GM23338 (cell line): ENCODE results near the gene SLC30A5. TPM values are rescaled to one million over a fixed set of nuclear protein-coding genes. Genes with fewer than 3 reads are reported as not detected.
"Not testable (repeated sequence)": the region's sequence is repeated elsewhere in the genome, so short reads cannot be mapped to it uniquely, and the experiment has no call there.

Experiments used
- ATAC-seq: fragments of 200-7000 bp; cut with Tn5 transposase; 3 replicates; pipeline ENCODE4 v1.9.1; 2020
- DNase-seq: peaks from one replicate; pipeline ENCODE4 v3.0.0-alpha.2; 2015; ENCODE audit warnings: low spot score
- H2AFZ ChIP-seq: fragments of 200-600 bp; sonication (generic); 2 replicates; pipeline ENCODE4 v1.8.0; 2016; ENCODE audit warnings: antibody characterized with exemption, mild to moderate bottlenecking, moderate library complexity
- H3F3A ChIP-seq: fragments of 200-600 bp; sonication (generic); replicated peaks from 2 replicates; pipeline ENCODE4 v1.8.0; 2017; ENCODE audit warnings: antibody characterized with exemption, mixed run types, low read depth
- H3K27ac ChIP-seq: fragments of 200-600 bp; sonication (generic); 2 replicates; pipeline ENCODE4 v1.6.1; 2016; ENCODE audit warnings: low read depth
- H3K27me3 ChIP-seq: fragments of 200-600 bp; sonication (generic); 2 replicates; pipeline ENCODE4 v1.8.0; 2016; ENCODE audit warnings: mild to moderate bottlenecking, mixed run types, moderate library complexity; ENCODE audit not compliant: insufficient read depth
- H3K36me3 ChIP-seq: fragments of 200-600 bp; sonication (generic); 2 replicates; pipeline ENCODE4 v1.8.0; 2016; ENCODE audit warnings: mild to moderate bottlenecking; ENCODE audit not compliant: insufficient read depth
- H3K4me1 ChIP-seq: fragments of 200-600 bp; sonication (generic); 2 replicates; pipeline ENCODE4 v1.8.0; 2016; ENCODE audit warnings: mild to moderate bottlenecking, moderate library complexity; ENCODE audit not compliant: insufficient read depth
- H3K4me2 ChIP-seq: fragments of 200-600 bp; sonication (generic); 2 replicates; pipeline ENCODE4 v1.7.1; 2017; ENCODE audit warnings: mixed run types
- H3K4me3 ChIP-seq: fragments of 200-600 bp; sonication (generic); 2 replicates; pipeline ENCODE4 v1.6.1; 2016; ENCODE audit warnings: mixed run types
- H3K79me2 ChIP-seq: fragments of 200-600 bp; sonication (generic); replicated peaks from 2 replicates; pipeline ENCODE4 v1.8.0; 2017; ENCODE audit warnings: mild to moderate bottlenecking; ENCODE audit not compliant: insufficient read depth
- H3K9me2 ChIP-seq: fragments of 200-600 bp; sonication (generic); 2 replicates; pipeline ENCODE4 v1.8.0; 2017; ENCODE audit not compliant: insufficient read depth
- H4K20me1 ChIP-seq: fragments of 200-600 bp; sonication (generic); replicated peaks from 2 replicates; pipeline ENCODE4 v1.8.0; 2017; ENCODE audit warnings: mild to moderate bottlenecking; ENCODE audit not compliant: insufficient read depth
- H3K27ac Mint-ChIP-seq: 2 replicates; pipeline ENCODE4 v1.8.0; 2020; ENCODE audit warnings: inconsistent platforms, mild to moderate bottlenecking, moderate library complexity, mixed read lengths
- H3K27me3 Mint-ChIP-seq: 3 replicates; pipeline ENCODE4 v1.8.0; 2022; ENCODE audit warnings: low read depth, mild to moderate bottlenecking, moderate library complexity, mixed read lengths, inconsistent platforms; ENCODE audit not compliant: insufficient read depth, poor library complexity
- H3K36me3 Mint-ChIP-seq: 3 replicates; pipeline ENCODE4 v1.8.0; 2021; ENCODE audit warnings: low read depth, mild to moderate bottlenecking, inconsistent platforms, moderate library complexity, mixed read lengths
- H3K4me1 Mint-ChIP-seq: 3 replicates; pipeline ENCODE4 v1.8.0; 2020; ENCODE audit warnings: mild to moderate bottlenecking, inconsistent platforms, mixed read lengths
- H3K4me3 Mint-ChIP-seq: 3 replicates; pipeline ENCODE4 v1.8.0; 2021; ENCODE audit warnings: moderate library complexity, mild to moderate bottlenecking, inconsistent platforms, mixed read lengths
- H3K9me3 Mint-ChIP-seq: 3 replicates; pipeline ENCODE4 v1.8.0; 2020; ENCODE audit warnings: moderate library complexity, mild to moderate bottlenecking, inconsistent platforms, mixed read lengths
- CREB1 ChIP-seq: fragments of 250-450 bp; sonication (Bioruptor Pico); IDR thresholded peaks from 2 replicates; pipeline ENCODE4 v1.5.0; 2020; ENCODE audit warnings: low read depth, mild to moderate bottlenecking, moderate library complexity
- JUNB ChIP-seq: IDR thresholded peaks from one replicate; pipeline ENCODE4 v1.6.1; 2016; ENCODE audit warnings: antibody characterized with exemption; ENCODE audit not compliant: unreplicated experiment
- NANOG ChIP-seq: IDR thresholded peaks from 2 replicates; pipeline ENCODE4 v1.6.1; 2016; ENCODE audit warnings: antibody characterized with exemption, borderline replicate concordance
- ZNF114 ChIP-seq: fragments of 250-450 bp; sonication (Bioruptor Pico); IDR thresholded peaks from 2 replicates; pipeline ENCODE4 v1.5.0; 2020; ENCODE audit warnings: mild to moderate bottlenecking, moderate library complexity
- ZNF331 ChIP-seq: fragments of 250-450 bp; sonication (Bioruptor Pico); IDR thresholded peaks from 2 replicates; pipeline ENCODE4 v1.5.0; 2020; ENCODE audit warnings: low read depth, mild to moderate bottlenecking, moderate library complexity
- polyA plus RNA-seq: library from polyadenylated mRNA; unstranded; fragments of >200 nt; fragmentation: Nextera tagmentation; extraction: Ambion mirVana; gene quantifications from 2 replicates; pipeline ENCODE4 v1.2.1, GENCODE V29; 2016
- total RNA-seq: library from RNA; depleted of rRNA; stranded (reverse); fragments of >200 nt; shearing (Covaris generic); gene quantifications from 2 replicates; pipeline ENCODE4 v1.2.3, GENCODE V29; 2014
- TF ChIP-seq, protein P1 (sequence below): IDR thresholded peaks from 2 replicates; pipeline ENCODE4 v1.6.1; 2016; ENCODE audit warnings: antibody characterized with exemption
- TF ChIP-seq, protein P2 (sequence below): fragments of 250-450 bp; sonication (Bioruptor Pico); IDR thresholded peaks from 2 replicates; pipeline ENCODE4 v1.5.0; 2020; ENCODE audit warnings: mild to moderate bottlenecking, moderate library complexity

Gene SLC30A5
- total and polyA plus RNA-seq, 2 experiments from 2014 or later = 38.2 to 43.2 TPM

DNA sequence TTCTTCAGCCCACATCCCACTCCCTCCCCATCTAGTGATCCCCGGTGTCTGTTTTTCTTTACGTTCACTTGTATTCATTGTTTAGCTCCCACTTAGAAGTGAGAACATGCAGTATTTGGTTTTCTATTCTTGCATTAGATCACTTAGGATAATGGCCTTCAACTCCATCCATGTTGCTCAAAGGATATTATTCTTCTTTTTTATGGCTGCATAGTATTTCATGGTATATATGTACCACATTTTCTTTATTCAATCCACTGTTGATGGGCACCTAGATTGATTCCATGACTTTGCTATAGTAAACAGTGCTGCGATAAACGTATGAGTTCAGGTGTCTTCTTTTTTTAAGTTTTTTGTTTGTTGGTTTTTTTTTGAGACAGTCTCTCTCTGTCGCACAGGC lies 44.0 kb downstream of the SLC30A5 start:
- no peak overlapping the region for H3K4me3 ChIP-seq
- no peak overlapping the region for H3K4me2 ChIP-seq
- H3K36me3 ChIP-seq = no peaks in the 10 kb centered on the region
- Mint-ChIP-seq H3K4me3 (no peak overlapping the region), H3K36me3 (0 out of 3 replicates have a peak, but pooled peaks cover 4% of the 10 kb centered on the region), H3K27ac (no peak overlapping the region), H3K9me3 (peaks cover 17% of the 10 kb centered on the region), H3K4me1 (peaks cover 12% of the 10 kb centered on the region), H3K27me3 (peaks cover 4% of the 10 kb centered on the region)
- H3K27ac ChIP-seq = no peak overlapping the region
- H4K20me1 ChIP-seq = no peaks in the 10 kb centered on the region
- ATAC-seq (no peak), DNase-seq (no peak)
- H3F3A ChIP-seq = no peaks in the 10 kb centered on the region
- H3K4me1 ChIP-seq = peaks cover 15% of the 10 kb centered on the region
- H3K27me3 ChIP-seq = no peaks in the 10 kb centered on the region
- no peak for TF ChIP-seq JUNB
- TF ChIP-seq, protein P1, sequence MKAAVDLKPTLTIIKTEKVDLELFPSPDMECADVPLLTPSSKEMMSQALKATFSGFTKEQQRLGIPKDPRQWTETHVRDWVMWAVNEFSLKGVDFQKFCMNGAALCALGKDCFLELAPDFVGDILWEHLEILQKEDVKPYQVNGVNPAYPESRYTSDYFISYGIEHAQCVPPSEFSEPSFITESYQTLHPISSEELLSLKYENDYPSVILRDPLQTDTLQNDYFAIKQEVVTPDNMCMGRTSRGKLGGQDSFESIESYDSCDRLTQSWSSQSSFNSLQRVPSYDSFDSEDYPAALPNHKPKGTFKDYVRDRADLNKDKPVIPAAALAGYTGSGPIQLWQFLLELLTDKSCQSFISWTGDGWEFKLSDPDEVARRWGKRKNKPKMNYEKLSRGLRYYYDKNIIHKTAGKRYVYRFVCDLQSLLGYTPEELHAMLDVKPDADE = no peak
- TF ChIP-seq ZNF331 (CRISPR knock-in tag) = no peak
- no peak for TF ChIP-seq NANOG
- TF ChIP-seq ZNF114 (CRISPR knock-in tag) = no peak
- no peak overlapping the region for H2AFZ ChIP-seq
- no peaks in the 10 kb centered on the region for H3K9me2 ChIP-seq
- no peaks in the 10 kb centered on the region for H3K79me2 ChIP-seq

DNA sequence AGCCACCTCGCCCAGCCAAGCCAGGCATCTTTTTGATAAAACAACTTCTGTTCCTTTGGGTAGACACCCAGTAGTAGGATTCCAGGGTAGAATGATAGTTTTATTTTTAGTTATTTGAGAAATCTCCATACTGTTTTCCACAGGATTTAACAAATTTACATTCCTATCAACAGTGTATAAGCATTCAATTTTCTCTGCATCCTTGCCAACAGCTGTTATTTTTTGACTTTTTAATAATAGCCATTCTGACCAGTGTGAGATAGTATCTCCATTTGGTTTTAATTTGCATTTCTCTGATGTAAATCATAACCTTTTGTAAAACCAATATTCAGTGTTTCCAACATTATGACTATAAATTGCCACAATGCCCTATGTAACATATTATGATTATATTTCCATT lies 45.0 kb downstream of the SLC30A5 start:
- no peak overlapping the region for H3K27ac Mint-ChIP-seq
- peaks cover 4% of the 10 kb centered on the region for H3K27me3 Mint-ChIP-seq
- no peak overlapping the region for H3K4me3 ChIP-seq
- no peaks in the 10 kb centered on the region for H3K9me2 ChIP-seq
- H3K4me1 Mint-ChIP-seq = peaks cover 12% of the 10 kb centered on the region
- no peak overlapping the region for H3K4me3 Mint-ChIP-seq
- no peak overlapping the region for H3K4me2 ChIP-seq
- no peak for DNase-seq
- H3K79me2 ChIP-seq = no peaks in the 10 kb centered on the region
- no peak for TF ChIP-seq CREB1 (CRISPR knock-in tag)
- TF ChIP-seq, protein P2, sequence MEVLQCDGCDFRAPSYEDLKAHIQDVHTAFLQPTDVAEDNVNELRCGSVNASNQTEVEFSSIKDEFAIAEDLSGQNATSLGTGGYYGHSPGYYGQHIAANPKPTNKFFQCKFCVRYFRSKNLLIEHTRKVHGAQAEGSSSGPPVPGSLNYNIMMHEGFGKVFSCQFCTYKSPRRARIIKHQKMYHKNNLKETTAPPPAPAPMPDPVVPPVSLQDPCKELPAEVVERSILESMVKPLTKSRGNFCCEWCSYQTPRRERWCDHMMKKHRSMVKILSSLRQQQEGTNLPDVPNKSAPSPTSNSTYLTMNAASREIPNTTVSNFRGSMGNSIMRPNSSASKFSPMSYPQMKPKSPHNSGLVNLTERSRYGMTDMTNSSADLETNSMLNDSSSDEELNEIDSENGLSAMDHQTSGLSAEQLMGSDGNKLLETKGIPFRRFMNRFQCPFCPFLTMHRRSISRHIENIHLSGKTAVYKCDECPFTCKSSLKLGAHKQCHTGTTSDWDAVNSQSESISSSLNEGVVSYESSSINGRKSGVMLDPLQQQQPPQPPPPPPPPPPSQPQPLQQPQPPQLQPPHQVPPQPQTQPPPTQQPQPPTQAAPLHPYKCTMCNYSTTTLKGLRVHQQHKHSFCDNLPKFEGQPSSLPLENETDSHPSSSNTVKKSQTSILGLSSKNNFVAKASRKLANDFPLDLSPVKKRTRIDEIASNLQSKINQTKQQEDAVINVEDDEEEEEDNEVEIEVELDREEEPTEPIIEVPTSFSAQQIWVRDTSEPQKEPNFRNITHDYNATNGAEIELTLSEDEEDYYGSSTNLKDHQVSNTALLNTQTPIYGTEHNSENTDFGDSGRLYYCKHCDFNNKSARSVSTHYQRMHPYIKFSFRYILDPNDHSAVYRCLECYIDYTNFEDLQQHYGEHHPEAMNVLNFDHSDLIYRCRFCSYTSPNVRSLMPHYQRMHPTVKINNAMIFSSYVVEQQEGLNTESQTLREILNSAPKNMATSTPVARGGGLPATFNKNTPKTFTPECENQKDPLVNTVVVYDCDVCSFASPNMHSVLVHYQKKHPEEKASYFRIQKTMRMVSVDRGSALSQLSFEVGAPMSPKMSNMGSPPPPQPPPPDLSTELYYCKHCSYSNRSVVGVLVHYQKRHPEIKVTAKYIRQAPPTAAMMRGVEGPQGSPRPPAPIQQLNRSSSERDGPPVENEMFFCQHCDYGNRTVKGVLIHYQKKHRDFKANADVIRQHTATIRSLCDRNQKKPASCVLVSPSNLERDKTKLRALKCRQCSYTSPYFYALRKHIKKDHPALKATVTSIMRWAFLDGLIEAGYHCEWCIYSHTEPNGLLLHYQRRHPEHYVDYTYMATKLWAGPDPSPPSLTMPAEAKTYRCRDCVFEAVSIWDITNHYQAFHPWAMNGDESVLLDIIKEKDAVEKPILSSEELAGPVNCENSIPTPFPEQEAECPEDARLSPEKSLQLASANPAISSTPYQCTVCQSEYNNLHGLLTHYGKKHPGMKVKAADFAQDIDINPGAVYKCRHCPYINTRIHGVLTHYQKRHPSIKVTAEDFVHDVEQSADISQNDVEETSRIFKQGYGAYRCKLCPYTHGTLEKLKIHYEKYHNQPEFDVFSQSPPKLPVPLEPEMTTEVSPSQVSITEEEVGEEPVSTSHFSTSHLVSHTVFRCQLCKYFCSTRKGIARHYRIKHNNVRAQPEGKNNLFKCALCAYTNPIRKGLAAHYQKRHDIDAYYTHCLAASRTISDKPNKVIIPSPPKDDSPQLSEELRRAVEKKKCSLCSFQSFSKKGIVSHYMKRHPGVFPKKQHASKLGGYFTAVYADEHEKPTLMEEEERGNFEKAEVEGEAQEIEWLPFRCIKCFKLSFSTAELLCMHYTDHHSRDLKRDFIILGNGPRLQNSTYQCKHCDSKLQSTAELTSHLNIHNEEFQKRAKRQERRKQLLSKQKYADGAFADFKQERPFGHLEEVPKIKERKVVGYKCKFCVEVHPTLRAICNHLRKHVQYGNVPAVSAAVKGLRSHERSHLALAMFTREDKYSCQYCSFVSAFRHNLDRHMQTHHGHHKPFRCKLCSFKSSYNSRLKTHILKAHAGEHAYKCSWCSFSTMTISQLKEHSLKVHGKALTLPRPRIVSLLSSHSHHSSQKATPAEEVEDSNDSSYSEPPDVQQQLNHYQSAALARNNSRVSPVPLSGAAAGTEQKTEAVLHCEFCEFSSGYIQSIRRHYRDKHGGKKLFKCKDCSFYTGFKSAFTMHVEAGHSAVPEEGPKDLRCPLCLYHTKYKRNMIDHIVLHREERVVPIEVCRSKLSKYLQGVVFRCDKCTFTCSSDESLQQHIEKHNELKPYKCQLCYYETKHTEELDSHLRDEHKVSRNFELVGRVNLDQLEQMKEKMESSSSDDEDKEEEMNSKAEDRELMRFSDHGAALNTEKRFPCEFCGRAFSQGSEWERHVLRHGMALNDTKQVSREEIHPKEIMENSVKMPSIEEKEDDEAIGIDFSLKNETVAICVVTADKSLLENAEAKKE (CRISPR knock-in tag) = no peak
- no peak for TF ChIP-seq ZNF331 (CRISPR knock-in tag)
- peaks cover 15% of the 10 kb centered on the region for H3K4me1 ChIP-seq
- peaks cover 17% of the 10 kb centered on the region for H3K9me3 Mint-ChIP-seq
- H3K36me3 ChIP-seq = no peaks in the 10 kb centered on the region
- H4K20me1 ChIP-seq = no peaks in the 10 kb centered on the region
- no peak for ATAC-seq
- H2AFZ ChIP-seq = no peak overlapping the region
- H3K27ac ChIP-seq = no peak overlapping the region
- H3K27me3 ChIP-seq = no peaks in the 10 kb centered on the region
- H3K36me3 Mint-ChIP-seq = 0 out of 3 replicates have a peak, but pooled peaks cover 4% of the 10 kb centered on the region
- no peaks in the 10 kb centered on the region for H3F3A ChIP-seq

DNA sequence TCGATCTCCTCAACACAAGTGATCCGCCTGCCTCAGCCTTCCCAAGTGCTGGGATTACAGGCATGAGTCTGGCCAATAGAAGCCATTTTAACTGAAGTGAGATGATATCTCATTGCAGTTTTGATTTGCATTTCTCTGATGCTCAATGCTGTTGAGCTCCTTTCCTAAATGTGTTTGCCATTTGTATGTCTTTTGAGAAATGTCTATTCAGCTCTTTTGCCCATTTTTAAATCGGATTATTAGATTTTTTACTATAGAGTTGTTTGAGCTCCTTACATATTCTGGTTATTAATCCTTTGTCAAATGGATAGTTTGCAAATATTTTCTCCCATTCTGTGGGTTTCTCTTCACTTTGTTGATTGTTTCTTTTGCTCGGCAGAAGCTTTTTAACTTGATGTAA lies 46.4 kb downstream of the SLC30A5 start:
- ATAC-seq, H3K79me2 ChIP-seq, DNase-seq, H3F3A ChIP-seq, H3K27me3 Mint-ChIP-seq, H3K27ac Mint-ChIP-seq, H3K4me3 Mint-ChIP-seq, H3K4me2 ChIP-seq, H3K9me2 ChIP-seq, H3K36me3 ChIP-seq, H2AFZ ChIP-seq, H3K27ac ChIP-seq, H3K4me3 ChIP-seq, H3K36me3 Mint-ChIP-seq, H4K20me1 ChIP-seq, H3K27me3 ChIP-seq: not testable (repeated sequence)
- peaks cover 13% of the 10 kb centered on the region for H3K4me1 ChIP-seq
- peaks cover 12% of the 10 kb centered on the region for H3K4me1 Mint-ChIP-seq
- peaks cover 17% of the 10 kb centered on the region for H3K9me3 Mint-ChIP-seq
